Neural cell (in vitro differentiated cells): Measurements from ENCODE around the gene BCL6B. TPM values are rescaled to one million over a fixed set of nuclear protein-coding genes. Genes with fewer than 3 reads are reported as not detected.
"Not testable (repeated sequence)": the region's sequence is repeated elsewhere in the genome, so short reads cannot be mapped to it uniquely, and the experiment has no call there.

Experiments used
- H2AFZ ChIP-seq: fragments of 200-600, 300-800 bp; sonication (generic), shearing (Covaris generic); 2 replicates; pipeline ENCODE4 v1.6.0; 2014; ENCODE audit warnings: low read depth, mild to moderate bottlenecking, antibody characterized with exemption, low read length, moderate library complexity
- H3F3A ChIP-seq: fragments of 200-600 bp; shearing (Covaris generic); 2 replicates; pipeline ENCODE4 v1.6.1; 2016; ENCODE audit warnings: mild to moderate bottlenecking, moderate library complexity, mixed read lengths, antibody characterized with exemption, low read length; ENCODE audit not compliant: insufficient read depth, poor library complexity, severe bottlenecking
- H3K27ac ChIP-seq: fragments of 200-600, 300-800 bp; sonication (generic), shearing (Covaris generic); 2 replicates; pipeline ENCODE4 v1.5.1; 2014; ENCODE audit warnings: mild to moderate bottlenecking, low read length, moderate library complexity
- H3K27me3 ChIP-seq: fragments of 300-800, 200-600 bp; sonication (generic), shearing (Covaris generic); 2 replicates; pipeline ENCODE4 v1.6.0; 2014; ENCODE audit warnings: mild to moderate bottlenecking, low read depth, low read length, moderate library complexity; ENCODE audit not compliant: insufficient read depth
- H3K36me3 ChIP-seq: fragments of 300-800, 200-600 bp; sonication (generic), shearing (Covaris generic); 2 replicates; pipeline ENCODE4 v1.5.1; 2014; ENCODE audit warnings: mild to moderate bottlenecking, antibody characterized with exemption, low read length, moderate library complexity; ENCODE audit not compliant: insufficient read depth
- H3K4me2 ChIP-seq: fragments of 300-800, 200-600 bp; sonication (generic), shearing (Covaris generic); 2 replicates; pipeline ENCODE4 v1.6.0; 2014; ENCODE audit warnings: mild to moderate bottlenecking, low read length
- H3K4me3 ChIP-seq: fragments of 300-800, 200-600 bp; sonication (generic), shearing (Covaris generic); 2 replicates; pipeline ENCODE4 v1.5.1; 2014; ENCODE audit warnings: mild to moderate bottlenecking, low read length, moderate library complexity
- H3K79me2 ChIP-seq: fragments of 200-600 bp; shearing (Covaris generic); replicated peaks from 2 replicates; pipeline ENCODE4 v1.6.0; 2014; ENCODE audit warnings: mild to moderate bottlenecking, low read length, moderate library complexity; ENCODE audit not compliant: insufficient read depth
- H3K9ac ChIP-seq: fragments of 300-800, 200-600 bp; sonication (generic), shearing (Covaris generic); 2 replicates; pipeline ENCODE4 v1.6.1; 2016; ENCODE audit warnings: mild to moderate bottlenecking, low read length, mixed read lengths
- H3K9me2 ChIP-seq: fragments of 200-600 bp; shearing (Covaris generic); 2 replicates; pipeline ENCODE4 v1.6.1; 2016; ENCODE audit warnings: mild to moderate bottlenecking, low read length, mixed read lengths; ENCODE audit not compliant: insufficient read depth
- H3K9me3 ChIP-seq: fragments of 200-600, 300-800 bp; sonication (generic), shearing (Covaris generic); 2 replicates; pipeline ENCODE4 v1.6.1; 2016; ENCODE audit warnings: mild to moderate bottlenecking, mixed run types, low read length, moderate library complexity, mixed read lengths
- H4K20me1 ChIP-seq: fragments of 200-600 bp; shearing (Covaris generic); 2 replicates; pipeline ENCODE4 v1.6.1; 2016; ENCODE audit warnings: mild to moderate bottlenecking, mixed run types; ENCODE audit not compliant: insufficient read depth
- EP300 ChIP-seq: fragments of 450-650 bp; conservative IDR thresholded peaks from 2 replicates; pipeline ENCODE4 v1.6.1; 2014; ENCODE audit warnings: antibody characterized with exemption, mild to moderate bottlenecking, moderate library complexity; ENCODE audit not compliant: poor library complexity, severe bottlenecking
- EZH2 ChIP-seq: fragments of 200-600, 300-800 bp; shearing (Covaris generic), sonication (generic); IDR thresholded peaks from 2 replicates; pipeline ENCODE4 v1.6.1; 2014; ENCODE audit warnings: antibody characterized with exemption, low read length, borderline replicate concordance, mild to moderate bottlenecking; ENCODE audit not compliant: insufficient read depth, poor library complexity, severe bottlenecking
- MXI1 ChIP-seq: fragments of 450-650 bp; conservative IDR thresholded peaks from 2 replicates; pipeline ENCODE4 v1.6.1; 2014; ENCODE audit warnings: antibody characterized with exemption, mild to moderate bottlenecking; ENCODE audit not compliant: poor library complexity, severe bottlenecking
- RAD21 ChIP-seq: fragments of 450-650 bp; conservative IDR thresholded peaks from 2 replicates; pipeline ENCODE4 v1.6.1; 2014; ENCODE audit warnings: antibody characterized with exemption, mild to moderate bottlenecking, moderate library complexity
- SMC3 ChIP-seq: fragments of 450-650 bp; conservative IDR thresholded peaks from 2 replicates; pipeline ENCODE4 v1.6.1; 2014; ENCODE audit warnings: antibody characterized with exemption, mild to moderate bottlenecking, moderate library complexity; ENCODE audit not compliant: poor library complexity
- polyA plus RNA-seq: library from polyadenylated mRNA; depleted of rRNA; stranded (reverse); fragments of >200 nt; gene quantifications from 2 replicates; pipeline ENCODE4 v1.2.3, GENCODE V29; 2014
- TF ChIP-seq, protein P1 (sequence below): fragments of 450-650 bp; IDR thresholded peaks from 2 replicates; pipeline ENCODE4 v1.5.1; 2014; ENCODE audit warnings: antibody characterized with exemption, mild to moderate bottlenecking, moderate library complexity; ENCODE audit not compliant: poor library complexity, severe bottlenecking
- TF ChIP-seq, protein P2 (sequence below): IDR thresholded peaks from 2 replicates; pipeline ENCODE4 v1.6.1; 2012; ENCODE audit warnings: borderline replicate concordance

BCL6B gene
- polyA plus RNA-seq, 1 donor from 2014 or later, result not detected

DNA sequence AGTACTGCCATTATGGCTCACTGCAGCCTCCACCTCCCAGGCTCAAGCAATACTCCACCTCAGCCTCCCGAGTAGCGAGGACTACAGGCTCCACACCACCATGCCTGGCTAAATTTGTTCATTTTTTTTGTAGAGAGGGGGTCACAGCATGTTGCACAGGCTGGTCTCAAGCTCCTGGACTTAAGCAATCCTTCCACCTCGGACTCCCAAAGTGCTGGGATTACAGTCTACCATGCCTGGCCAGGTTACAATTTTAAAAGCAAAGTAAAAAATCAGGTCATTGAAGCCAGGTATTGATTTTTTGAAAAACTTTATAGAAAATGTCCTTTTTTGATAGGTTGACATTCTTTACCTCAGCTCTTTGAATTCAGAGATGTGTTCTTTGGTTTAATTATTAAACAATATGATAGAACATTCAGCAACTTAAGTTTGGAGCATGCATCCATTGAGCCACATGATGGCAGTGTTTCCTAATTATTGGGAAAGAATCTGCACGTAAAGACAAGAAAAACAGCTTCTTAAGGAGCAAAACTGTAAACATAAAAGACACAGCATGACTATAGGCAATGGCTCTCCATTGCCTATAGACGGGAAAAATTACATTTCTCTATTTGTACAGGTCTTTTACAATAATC lies 22.8 kb downstream of the BCL6B start:
- Histone ChIP-seq H3F3A (peaks cover 3% of the 10 kb centered on the region), H3K4me2 (peak overlapping the region; percentile 72)

DNA sequence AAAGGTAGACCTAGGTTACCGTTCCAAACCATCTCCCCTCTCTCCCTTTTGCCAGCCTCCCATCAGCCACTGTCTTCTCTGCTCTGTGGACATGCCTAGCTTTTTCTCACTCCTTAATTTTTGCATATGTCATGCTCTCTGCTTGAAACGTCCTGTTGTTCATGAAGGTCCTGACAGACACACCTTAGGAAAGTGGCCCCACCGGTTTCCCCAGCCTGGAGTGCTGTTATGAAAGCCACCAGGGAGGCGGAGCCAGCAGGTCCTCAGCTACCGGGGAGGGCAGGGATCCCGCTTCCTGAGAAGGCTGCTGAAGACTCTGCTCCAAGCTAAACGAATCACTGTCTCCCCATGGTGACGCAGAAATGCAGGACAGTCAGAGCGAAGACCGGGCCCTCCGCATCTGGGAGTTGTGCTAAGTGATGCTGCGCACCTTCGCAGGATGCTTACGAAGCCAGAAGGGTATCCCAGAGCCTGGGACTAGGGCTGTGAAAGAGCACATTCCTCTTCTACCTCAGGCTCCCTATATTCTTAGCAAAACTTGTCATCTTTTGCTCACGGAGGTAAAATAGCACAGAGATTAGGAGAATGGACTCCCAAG lies 23.4 kb downstream of the BCL6B start:
- Histone ChIP-seq H3K27me3 (peaks cover 50% of the 10 kb centered on the region), H2AFZ (peak overlapping the region; percentile 56), H4K20me1 (no peaks in the 10 kb centered on the region), H3K27ac (peak overlapping the region; percentile 48), H3K4me2 (peak overlapping the region; percentile 72), H3K9me3 (no peaks in the 10 kb centered on the region), H3K36me3 (no peaks in the 10 kb centered on the region), H3K9me2 (no peaks in the 10 kb centered on the region), H3K9ac (peak overlapping the region; percentile 53), H3F3A (peaks cover 3% of the 10 kb centered on the region), H3K4me3 (peak overlapping the region; percentile 61), H3K79me2 (no peaks in the 10 kb centered on the region)
- TF ChIP-seq EZH2 (no peak), MXI1 (peak; percentile 16), RAD21 (no peak), SMC3 (peak; percentile 54), EP300 (no peak)
- TF ChIP-seq, protein P1, sequence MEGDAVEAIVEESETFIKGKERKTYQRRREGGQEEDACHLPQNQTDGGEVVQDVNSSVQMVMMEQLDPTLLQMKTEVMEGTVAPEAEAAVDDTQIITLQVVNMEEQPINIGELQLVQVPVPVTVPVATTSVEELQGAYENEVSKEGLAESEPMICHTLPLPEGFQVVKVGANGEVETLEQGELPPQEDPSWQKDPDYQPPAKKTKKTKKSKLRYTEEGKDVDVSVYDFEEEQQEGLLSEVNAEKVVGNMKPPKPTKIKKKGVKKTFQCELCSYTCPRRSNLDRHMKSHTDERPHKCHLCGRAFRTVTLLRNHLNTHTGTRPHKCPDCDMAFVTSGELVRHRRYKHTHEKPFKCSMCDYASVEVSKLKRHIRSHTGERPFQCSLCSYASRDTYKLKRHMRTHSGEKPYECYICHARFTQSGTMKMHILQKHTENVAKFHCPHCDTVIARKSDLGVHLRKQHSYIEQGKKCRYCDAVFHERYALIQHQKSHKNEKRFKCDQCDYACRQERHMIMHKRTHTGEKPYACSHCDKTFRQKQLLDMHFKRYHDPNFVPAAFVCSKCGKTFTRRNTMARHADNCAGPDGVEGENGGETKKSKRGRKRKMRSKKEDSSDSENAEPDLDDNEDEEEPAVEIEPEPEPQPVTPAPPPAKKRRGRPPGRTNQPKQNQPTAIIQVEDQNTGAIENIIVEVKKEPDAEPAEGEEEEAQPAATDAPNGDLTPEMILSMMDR, result no peak
- TF ChIP-seq, protein P2, sequence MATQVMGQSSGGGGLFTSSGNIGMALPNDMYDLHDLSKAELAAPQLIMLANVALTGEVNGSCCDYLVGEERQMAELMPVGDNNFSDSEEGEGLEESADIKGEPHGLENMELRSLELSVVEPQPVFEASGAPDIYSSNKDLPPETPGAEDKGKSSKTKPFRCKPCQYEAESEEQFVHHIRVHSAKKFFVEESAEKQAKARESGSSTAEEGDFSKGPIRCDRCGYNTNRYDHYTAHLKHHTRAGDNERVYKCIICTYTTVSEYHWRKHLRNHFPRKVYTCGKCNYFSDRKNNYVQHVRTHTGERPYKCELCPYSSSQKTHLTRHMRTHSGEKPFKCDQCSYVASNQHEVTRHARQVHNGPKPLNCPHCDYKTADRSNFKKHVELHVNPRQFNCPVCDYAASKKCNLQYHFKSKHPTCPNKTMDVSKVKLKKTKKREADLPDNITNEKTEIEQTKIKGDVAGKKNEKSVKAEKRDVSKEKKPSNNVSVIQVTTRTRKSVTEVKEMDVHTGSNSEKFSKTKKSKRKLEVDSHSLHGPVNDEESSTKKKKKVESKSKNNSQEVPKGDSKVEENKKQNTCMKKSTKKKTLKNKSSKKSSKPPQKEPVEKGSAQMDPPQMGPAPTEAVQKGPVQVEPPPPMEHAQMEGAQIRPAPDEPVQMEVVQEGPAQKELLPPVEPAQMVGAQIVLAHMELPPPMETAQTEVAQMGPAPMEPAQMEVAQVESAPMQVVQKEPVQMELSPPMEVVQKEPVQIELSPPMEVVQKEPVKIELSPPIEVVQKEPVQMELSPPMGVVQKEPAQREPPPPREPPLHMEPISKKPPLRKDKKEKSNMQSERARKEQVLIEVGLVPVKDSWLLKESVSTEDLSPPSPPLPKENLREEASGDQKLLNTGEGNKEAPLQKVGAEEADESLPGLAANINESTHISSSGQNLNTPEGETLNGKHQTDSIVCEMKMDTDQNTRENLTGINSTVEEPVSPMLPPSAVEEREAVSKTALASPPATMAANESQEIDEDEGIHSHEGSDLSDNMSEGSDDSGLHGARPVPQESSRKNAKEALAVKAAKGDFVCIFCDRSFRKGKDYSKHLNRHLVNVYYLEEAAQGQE, result no peak

More for the DNA sequence above, 22.8 kb downstream of the BCL6B start:
- no peaks in the 10 kb centered on the region for H4K20me1 ChIP-seq
- H3K9me2 ChIP-seq, result no peaks in the 10 kb centered on the region
- peaks cover 50% of the 10 kb centered on the region for H3K27me3 ChIP-seq
- peak overlapping the region; percentile 61 for H3K4me3 ChIP-seq
- H3K79me2 ChIP-seq, result no peaks in the 10 kb centered on the region
- no peaks in the 10 kb centered on the region for H3K9me3 ChIP-seq
- TF ChIP-seq MXI1 (peak; percentile 48), RAD21 (peak; percentile 97), EZH2 (no peak), SMC3 (peak; percentile 94)
- TF ChIP-seq, protein P1, result peak; percentile 97
- peak overlapping the region; percentile 53 for H3K9ac ChIP-seq
- peak overlapping the region; percentile 48 for H3K27ac ChIP-seq
- peak overlapping the region; percentile 56 for H2AFZ ChIP-seq
- H3K36me3 ChIP-seq, result no peaks in the 10 kb centered on the region

DNA sequence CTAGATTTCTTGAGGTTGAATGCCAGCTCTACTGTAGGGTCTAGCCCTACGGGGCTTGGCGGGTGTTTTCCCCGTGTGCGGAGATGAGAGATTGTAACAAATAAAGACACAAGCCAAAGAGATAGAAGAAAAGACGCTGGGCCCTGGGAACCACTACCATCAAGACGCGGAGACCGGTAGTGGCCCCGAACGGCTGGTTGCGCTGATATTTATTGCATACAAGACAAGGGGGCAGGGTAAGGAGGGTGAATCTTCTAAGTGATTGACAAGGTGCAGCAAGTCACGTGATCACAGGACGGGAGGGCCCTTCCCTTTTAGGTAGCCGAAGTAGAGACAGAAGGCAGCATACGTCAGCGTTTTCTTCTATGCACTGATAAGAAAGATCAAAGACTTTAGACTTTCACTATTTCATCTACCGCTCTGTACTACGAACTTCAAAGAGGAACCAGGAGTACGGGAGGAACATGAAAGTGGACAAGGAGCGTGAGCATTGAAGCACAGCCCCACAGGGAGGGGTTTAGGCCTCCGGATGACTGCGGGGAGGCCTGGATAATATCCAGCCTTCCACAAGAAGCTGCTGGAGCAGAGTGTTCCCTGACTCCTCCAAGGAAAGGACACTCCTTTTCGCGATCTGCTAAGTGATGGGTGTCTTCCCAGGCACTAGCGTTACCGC lies 24.0 kb downstream of the BCL6B start:
- H3K36me3 ChIP-seq, H3F3A ChIP-seq, H3K9me3 ChIP-seq, H4K20me1 ChIP-seq, H3K9me2 ChIP-seq, H3K79me2 ChIP-seq: not testable (repeated sequence)
- Histone ChIP-seq H3K4me3 (peak overlapping the region; percentile 61), H3K4me2 (peak overlapping the region; percentile 72), H2AFZ (peak overlapping the region; percentile 56), H3K9ac (peak overlapping the region; percentile 53), H3K27ac (peak overlapping the region; percentile 48), H3K27me3 (peaks cover 44% of the 10 kb centered on the region)
